IPS-NIHi11 (cell line): ENCODE results near the gene HLA-F.
A peak's percentile ranks its signal among the peaks of the same experiment; 100 is the strongest.

Source experiments
- DNase-seq: peaks from one replicate; pipeline ENCODE4 v3.0.0; 2012; ENCODE audit warnings: mixed read lengths, low spot score

Gene HLA-F

DNA sequence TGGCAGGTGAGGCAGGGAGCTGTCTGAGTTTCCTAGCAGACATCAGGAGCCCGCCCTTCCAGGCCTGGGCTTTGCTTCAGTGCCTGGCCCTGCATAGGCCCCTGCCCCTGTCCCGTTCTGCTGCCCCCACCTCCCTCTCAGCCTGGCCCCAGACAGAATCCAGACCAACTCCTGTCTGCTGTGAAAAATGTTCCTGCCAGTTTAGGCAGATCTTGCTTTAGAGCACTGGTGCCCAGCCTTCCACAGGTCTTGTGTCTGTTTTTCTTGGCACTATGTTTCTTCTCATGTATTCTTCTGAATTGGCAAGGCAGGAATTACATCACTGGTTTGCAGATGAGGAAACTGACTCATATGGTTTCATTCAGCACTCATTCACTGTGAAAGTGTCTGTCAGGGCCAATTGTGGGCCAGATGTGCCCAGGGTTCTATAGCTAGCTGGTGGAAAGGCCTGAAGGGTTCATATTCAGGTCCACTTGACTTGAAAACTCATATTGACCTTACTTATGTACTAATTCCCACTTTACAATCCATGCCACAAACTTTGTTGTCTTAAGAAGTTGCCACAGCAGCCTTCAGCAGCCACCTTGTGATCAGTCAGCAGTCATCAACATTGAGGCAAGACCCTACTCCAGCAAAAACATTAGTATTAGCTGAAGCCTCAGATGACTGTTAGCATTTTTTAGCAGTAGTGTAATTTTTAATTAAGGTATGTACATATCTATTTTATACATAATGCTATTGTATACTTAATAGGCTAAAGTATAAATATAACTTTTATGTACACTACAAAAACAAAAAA lies 40.5 kb downstream of the HLA-F start:
- no peak for DNase-seq

DNA sequence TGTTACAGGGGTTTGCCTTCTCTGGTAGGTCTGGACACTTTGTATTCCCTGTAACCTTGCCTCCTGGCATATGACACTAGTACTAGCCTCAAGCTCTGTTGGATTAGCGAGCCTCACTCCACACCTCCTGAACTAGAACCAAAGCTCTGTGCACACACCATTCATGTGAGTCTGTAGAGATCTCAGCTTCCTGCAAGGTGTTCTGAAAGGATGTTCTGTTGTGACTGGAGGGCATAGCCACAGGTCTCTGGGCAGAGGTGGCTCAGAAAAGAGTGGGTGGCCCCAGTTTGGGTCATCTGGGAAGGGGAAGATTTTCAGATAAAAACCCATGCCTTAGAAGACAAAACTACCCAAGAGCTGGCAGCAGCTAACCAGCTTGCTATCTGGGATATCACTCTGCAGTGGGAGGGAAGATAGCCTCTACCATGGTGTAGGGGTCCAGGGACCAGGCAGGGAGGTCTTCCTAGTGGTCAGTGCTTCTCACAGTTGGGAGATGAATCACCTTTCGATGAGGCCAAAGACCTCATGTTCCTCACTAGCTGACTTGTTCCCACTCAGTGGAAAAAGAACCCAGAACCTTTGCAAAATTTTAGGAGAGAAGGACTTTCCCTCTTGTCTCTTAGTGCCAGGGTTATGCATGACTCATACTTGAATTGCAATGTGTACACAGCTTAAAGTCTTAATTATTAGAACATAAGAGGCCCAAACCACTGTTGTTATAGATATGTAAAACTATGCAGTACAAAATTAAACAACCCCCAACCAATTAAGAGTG lies 41.4 kb downstream of the HLA-F start:
- no peak for DNase-seq

DNA sequence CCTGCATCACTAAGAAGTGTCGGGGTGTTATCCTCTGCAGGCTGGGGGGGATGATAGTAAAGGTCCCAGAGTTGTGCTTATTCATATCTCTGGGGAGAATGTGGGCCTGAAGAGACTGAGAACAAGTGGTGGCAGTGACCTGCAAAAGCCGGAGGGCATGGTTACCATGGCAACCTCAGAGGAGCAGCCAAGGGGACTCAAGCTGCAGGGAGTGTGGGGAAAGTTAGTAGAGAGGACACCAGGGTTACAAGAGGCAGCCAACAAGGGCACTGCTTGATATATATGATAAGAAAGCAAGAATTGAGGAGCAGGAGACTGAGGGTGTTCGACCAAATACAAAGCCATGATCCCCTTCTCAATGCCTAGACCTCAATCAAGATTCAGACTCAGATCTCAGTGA lies 46.1 kb downstream of the HLA-F start:
- peak; percentile 16 for DNase-seq

DNA sequence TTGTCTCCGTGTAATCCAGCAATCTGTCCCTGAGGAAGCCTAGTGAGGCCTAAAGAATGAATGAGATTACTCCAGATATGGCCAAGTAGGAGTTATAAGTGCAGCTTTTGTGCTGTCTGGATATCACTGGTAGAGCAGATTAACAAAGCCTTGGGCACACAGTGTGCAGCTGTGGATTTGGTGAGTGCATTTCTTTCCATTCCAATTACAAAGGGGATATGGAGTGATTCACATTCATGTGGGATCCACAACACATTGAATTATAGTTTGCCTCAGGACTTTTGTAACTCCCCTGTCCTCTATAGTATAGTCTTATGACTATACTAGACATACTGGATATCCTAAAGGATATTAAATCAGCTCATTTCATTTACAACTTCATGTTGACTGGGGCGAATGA lies 47.1 kb downstream of the HLA-F start:
- no peak for DNase-seq

DNA sequence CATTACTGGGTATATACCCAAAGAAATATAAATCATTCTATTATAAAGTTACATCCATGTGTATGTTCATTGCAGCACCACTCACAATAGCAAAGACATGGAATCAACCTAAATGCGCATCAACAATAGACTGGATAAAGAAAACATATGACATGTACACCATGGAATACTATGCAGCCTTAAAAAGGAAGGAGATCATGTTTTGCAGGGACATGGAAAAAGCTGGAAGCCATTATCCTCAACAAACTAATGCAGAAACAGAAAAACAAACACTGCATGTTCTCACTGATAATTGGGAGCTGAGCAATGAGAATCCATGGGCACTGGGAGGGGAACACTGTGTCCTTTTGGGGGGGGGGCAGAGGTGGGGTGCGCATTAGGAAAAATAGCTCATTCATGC lies 53.5 kb downstream of the HLA-F start:
- no peak for DNase-seq
